K562 (cell line): ENCODE results near the gene SRP9.

Experiments used
- CTCF ChIP-seq, 3 experiments: IDR thresholded peaks in 2 of 3; conservative IDR thresholded peaks in 1 of 3; 2 replicates each; pipeline ENCODE4 v1.5.1; 2011 to 2012; ENCODE audit warnings: low read length in 3 of 3, mild to moderate bottlenecking in 3 of 3, control low read depth in 2 of 3, improper control_type of control experiment in 1 of 3, inconsistent platforms in 1 of 3, low read depth in 1 of 3, mixed read lengths in 1 of 3, moderate library complexity in 1 of 3; ENCODE audit not compliant: insufficient read depth in 2 of 3
- FOXK2 ChIP-seq, 2 experiments: fragments of 450-650 bp; IDR thresholded peaks in 1 of 2; conservative IDR thresholded peaks in 1 of 2; 2 replicates each; pipeline ENCODE4 v1.6.1; 2016; ENCODE audit warnings: low read depth in 2 of 2, mild to moderate bottlenecking in 1 of 2
- HMG20A ChIP-seq: fragments of 450-650 bp; formaldehyde crosslinking; conservative IDR thresholded peaks from 2 replicates; pipeline ENCODE4 v1.4.0; 2020; ENCODE audit warnings: mild to moderate bottlenecking, mixed read lengths
- POLR2A ChIP-seq: fragments of 450-650 bp; conservative IDR thresholded peaks from 2 replicates; pipeline ENCODE4 v1.6.1; 2016
- RBM39 ChIP-seq: fragments of 200-400 bp; formaldehyde crosslinking; optimal IDR thresholded peaks from 2 replicates; pipeline ENCODE3; 2018; ENCODE audit warnings: low read depth, low read length
- SIRT6 ChIP-seq: IDR thresholded peaks from one replicate; pipeline ENCODE4 v1.6.1; 2012; ENCODE audit warnings: low read depth, mild to moderate bottlenecking, control low read depth, inconsistent platforms, low read length, moderate library complexity
- TRIM28 ChIP-seq: fragments of 450-650 bp; IDR thresholded peaks from 2 replicates; pipeline ENCODE4 v1.6.1; 2017

DNA sequence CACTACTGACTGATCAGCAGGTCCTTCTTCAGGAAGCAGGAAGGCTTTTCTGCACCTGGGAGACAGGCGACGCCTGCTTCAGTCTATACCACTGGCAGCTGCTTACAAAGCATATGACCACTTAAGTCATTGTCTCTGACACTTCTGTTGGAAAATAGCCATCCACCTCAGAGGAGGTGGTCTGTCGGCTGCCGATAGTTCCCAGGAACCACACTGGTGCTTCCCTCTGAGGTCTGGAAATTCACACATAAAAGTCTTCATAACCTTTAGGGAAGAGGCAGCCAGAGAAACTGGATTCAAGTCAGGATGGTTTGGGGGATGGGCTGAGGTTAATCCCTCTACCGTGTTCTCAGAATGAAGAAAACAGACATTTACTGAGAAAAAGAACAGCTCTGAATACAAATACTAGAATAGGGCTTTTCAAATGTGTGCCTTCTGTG, 15.6 kb upstream of the SRP9 start:
- TF ChIP-seq FOXK2 (conservative IDR thresholded peaks at IDR 0.05 in 1 of 2, IDR thresholded peaks at IDR 0.05 in 1 of 2; ENCODE audit: low read depth in 2 of 2) (no peak), SIRT6 (no peak), TRIM28 (no peak), HMG20A (CRISPR knock-in tag) (no peak), RBM39 (no peak), POLR2A (no peak), CTCF (IDR thresholded peaks at IDR 0.05 in 2 of 3, conservative IDR thresholded peaks at IDR 0.05 in 1 of 3; ENCODE audit: insufficient read depth in 2 of 3, low read depth in 1 of 3, low read length in 3 of 3) (no peak)
